ENCODE results near the gene DCC.

The DCC gene

DNA sequence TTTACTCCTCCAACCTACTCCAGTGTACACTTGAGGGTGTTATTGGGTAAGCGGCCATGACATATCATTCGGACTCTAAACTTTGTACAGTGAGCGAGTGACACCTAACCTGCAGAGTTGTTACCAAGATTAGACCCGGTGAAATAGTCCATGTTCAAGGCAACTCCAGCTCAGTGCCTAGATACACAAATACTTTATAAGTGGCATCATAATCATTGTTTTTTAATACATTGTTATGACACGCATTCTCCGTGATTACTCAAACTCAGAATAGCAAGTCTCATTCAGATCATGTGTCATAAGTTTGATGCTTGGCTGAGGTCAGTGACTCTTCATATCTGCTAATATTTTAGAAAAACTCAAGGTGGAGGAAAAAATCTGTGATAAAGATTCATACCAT is 597.8 kb downstream of the DCC start:
- no peak for DNase-seq

DNA sequence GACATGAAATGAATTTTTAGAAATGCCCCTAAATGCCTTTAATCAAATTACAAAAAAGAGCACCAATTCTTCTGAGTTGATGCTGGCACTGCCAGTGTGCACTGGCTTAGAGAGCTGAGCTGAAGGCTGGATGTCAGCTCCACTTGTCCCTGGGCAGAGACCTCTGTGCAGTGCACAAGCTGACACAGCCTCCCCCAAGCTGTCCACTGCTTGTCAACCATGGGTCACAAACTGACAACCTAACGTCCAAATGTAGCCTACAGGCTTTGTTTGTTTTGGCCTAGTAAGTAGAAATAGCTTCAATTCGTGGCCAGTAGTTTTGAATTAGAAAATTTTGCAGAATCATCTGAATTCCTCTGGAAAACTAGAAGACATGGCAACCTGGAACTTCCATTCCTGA is 605.6 kb downstream of the DCC start:
- DNase-seq = no peak

DNA sequence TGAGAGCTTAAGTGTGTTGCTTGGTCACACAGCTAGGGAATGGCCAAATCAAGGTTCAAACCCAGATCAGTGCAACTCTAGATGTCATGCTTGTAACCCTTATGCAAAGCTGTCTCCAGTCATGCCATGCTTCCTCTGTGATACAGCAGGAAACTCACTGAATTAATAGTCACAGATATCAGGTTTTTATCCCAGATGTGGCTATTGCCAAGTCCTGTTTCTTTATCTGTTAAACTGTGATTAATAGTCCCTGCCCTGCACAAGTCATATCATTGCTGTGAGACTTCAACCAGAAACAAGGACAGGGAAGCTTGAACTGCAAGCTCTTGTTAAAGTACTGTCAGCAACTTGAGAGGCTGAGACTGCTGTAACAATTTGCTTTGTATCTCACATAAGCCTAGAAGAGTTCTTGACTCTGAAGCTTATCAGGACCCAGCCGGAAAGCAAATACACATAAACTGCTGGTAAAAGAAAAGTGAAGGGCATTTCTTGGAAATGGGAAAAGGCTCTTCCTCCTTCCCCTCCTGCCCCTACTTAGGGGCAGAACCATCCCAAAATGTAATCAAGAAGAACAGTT is 609.0 kb downstream of the DCC start:
- DNase-seq = no peak

DNA sequence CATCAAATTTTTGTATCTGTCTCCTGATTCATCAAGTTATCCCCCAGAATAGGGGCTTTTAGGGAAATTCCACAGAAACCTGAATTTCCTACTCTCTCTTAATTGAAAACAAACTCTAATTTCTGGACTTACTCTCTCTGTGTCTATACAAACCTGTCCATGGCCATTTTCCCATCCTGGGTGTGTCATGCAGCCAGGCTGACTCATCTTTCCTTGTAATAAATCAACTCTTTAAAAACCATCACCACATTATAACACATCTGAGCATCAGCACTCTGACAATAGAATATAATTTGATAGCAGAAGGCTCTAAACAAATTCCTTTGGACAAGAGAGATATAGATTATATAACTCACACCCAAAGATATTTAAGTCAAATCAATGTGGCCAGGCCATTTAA is 610.2 kb downstream of the DCC start:
- peak; percentile 34 for DNase-seq

DNA sequence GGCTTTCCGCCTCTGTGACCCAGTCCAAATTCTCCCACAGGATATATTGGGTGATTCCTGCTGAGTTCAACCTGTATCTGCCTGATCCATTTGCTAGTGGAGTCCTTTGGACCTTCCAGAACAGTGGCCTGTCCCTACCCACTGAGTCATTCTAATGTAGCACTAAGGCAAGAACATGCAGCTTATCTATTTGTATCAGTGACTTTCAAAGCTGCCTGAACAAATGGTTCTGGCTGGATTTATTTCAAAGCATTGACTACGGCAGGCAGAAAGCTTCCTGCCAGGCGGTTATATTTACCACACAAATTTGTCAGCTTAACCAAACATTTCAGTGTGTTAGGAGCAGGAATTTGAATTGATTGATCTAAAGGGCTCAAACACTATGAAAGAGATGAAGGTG is 613.4 kb downstream of the DCC start:
- DNase-seq = no peak

DNA sequence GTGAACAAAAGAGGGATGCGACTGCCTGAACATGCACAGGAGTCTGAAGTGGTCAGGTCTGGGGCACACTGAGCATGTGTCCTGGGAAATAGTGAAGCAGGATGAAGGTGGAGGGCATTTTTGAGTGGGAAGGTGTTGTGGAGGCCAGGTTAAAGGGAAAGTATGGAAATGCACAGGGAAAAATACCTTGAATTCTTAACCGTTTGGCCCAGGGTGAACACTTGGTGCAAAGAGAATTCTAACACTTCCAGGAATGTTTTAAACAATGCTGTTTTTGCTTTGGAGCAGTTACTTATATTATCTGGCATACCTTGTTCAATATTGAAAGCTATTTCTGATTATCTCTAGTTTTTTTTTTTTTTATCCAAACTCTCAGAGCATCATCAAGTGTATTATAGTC is 623.5 kb downstream of the DCC start:
- DNase-seq = no peak

DNA sequence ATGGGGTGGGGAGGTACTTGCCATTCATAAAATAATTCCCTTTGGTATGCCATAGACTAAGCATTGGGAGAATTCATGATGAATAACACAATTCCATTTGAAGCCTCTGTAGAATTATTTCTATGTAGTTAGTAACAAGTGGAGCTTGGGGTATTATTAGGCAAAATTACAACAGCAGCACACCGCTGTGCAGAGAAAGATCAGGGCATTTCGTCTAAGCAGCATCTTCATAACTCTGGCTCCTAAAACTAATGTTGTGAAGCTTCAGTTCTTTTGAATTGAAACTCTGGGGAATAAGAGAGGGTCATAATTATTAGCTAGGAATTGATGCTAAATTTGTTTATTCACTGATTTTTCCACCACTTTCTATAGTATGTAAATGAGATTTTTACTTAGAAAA is 630.7 kb downstream of the DCC start:
- no peak for DNase-seq

DNA sequence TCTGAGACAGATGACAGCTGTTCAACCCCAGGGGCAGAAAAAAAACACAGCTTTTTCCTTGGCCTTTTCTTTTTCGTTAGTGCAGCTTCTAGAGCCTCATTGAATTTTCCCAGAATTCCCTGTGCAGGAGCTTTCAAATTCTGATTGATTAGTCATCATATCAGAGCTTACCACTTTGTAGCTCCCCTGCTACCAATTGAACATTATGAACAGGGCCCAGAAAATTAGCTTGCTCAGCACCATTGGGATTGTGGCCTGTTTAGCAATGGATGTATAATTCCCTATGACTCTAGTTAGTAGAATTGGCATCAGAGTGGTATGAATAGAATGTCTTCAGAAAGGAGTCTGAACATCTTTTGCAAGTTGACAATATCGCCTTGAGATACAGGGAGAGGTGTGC is 631.1 kb downstream of the DCC start:
- DNase-seq = peak; percentile 35

DNA sequence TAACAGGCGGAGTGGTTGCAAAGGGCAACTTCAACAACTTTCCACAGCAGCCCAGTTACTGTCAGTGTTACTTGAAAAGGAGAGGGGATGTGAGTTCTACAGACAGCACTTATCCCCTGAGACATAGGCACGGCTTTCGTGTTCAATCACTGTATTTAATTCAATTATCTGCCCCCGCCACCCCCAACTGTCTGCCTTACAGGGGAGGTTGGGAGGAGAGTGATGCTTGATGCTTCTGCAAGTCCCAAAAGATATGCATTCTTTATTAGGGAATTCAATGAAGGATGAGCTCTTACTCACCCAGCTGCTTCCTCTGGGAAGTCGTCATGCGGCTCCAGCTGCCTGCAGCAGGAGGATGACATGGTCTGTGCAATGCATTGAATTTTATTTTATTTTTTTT is 639.9 kb downstream of the DCC start:
- DNase-seq = peak; percentile 37

DNA sequence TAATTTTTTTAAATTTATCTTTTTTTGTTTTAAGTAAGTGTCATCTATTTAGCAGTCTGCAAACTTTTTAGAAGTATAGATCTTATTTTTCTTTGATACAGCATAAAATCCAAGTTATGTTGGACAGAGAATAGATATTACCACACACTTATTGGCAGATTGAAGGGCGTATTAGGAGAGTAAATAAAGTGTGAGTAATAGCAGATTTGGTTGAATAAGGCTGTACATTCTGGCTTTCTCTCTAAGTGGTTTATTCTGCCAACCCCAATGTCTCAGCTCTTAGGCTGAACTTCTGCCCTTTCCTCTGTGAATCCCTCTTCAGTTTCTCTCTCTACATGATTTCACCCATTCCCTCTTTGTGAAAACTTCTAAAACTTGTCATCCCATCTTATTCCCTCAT is 651.2 kb downstream of the DCC start:
- no peak for DNase-seq

DNA sequence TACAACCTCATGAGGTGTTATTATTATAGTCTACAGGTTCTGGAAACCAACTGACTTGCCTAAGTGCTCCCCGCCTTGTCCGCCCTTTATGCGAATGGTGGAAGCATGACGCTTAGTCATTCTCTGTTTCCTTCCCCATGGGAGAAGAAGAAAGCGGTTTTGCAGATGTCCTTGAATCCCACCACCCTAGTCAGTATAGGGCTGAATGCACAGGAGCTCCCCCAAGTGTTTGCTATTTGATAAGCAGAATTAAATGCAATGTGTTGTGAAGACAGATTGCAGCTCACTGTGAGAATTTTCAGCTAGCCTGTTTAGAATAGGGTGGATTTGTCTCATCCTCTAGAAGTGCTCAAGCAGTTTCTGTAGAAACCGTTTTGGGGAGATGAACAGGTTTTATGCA is 652.0 kb downstream of the DCC start:
- DNase-seq = peak; percentile 66

DNA sequence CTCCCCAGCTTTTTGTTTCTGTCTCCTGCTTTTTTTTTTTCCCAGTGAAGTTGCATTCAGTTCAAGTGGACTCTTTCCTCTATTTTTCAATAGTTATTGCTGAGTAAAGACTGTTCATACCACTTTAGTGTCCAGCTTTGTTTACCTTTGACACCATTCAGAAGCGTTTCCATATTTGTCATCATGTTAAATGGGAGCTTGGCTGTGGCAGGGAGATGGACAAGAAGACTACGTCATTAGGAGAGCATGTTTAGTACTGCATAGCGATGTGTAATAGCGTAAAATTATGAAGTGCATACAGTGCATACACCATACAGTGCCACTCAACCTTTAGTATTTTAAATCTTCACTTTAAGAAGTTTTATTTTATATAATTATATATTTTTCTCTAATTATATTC is 655.9 kb downstream of the DCC start:
- peak; percentile 69 for DNase-seq

DNA sequence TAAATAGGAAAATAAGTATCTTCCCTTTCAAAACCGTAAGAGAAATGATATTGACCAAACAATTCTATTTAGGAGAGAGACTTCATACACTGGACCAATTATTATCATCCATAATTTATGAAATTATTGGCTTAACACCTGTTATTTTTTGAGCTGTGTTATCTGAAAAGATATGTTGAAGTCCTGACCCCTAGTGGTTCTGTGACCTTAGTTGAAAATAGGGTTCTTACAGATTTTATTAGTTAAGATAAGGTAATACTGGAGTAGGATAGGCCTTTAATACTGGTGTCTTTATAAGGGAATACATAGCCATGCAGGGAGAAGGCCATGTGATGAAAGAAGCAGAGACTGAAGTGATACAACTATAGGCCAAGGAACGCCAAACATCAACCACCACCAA is 659.6 kb downstream of the DCC start:
- DNase-seq = no peak

DNA sequence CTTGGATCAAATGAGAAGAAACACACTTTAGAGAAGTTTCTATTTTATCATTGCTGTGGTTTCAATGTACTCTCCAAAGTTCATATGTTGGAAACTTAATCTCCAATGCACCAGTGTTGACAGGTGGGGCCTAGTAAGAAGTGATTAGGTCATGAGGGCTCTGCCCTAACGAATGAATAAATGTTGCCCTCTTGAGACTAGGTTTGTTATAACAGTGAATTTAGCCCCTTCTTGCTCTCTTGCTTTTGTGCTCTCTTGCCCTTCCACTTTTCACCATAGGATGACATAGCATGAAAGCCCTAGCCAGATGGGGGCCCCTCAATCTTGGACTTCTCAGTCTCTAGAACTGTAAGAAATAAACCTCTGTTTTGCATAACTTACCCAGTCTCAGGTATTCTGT is 664.8 kb downstream of the DCC start:
- peak; percentile 68 for DNase-seq

DNA sequence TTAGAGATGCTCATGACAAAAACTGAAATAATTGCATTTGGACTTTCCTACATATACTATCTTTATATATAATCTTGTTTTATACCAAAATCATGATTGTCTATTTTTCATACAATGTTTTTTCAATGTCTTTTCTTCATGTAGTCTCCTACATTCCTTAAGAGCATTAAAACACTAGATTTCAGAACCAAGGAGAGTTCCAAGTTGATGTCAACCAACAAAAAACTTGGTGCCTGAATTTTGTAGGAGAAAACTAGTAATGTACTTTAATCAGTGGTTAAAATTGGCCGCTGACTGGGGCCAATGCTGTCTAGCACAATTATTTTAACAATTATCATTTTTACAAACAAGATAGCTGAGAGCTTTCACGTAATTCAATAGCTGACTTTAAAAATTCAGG is 678.8 kb downstream of the DCC start:
- no peak for DNase-seq

DNA sequence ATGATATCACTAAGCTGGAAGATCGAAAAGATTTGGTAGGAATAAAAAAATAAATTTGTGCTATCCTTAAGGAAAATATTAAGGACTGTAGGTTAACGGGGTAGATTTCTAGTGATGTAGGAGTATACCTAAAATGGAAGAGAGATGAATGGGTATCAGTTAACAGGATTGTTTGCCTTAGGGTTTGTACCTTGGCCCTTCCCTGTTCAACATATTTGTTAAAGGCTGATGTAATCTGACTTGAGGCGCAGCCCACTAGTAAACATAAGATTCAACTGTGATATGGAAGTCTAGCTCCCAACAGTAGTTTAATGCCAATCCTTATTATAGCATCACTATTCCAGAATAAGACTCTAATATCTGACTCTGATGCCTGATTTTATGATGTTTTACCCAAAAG is 685.2 kb downstream of the DCC start:
- peak; percentile 90 for DNase-seq

DNA sequence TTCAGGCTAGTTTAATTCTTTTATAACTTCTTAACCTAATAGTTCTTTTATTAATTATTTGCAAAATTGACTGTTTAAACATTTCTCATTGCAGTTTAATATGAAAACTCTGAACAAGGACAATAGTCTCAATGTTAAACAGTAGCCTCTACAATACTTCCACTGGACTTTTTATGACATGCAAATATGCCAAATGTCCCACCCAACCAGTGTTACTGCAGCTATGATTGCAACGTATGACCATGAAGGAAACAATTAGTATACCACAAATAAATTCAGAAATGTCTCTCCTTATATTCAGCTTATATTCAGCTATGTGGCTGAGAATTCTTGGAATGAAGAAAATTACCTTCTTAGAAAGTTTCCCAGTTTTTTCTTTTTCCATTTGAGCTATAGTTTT is 688.6 kb downstream of the DCC start:
- no peak for DNase-seq

DNA sequence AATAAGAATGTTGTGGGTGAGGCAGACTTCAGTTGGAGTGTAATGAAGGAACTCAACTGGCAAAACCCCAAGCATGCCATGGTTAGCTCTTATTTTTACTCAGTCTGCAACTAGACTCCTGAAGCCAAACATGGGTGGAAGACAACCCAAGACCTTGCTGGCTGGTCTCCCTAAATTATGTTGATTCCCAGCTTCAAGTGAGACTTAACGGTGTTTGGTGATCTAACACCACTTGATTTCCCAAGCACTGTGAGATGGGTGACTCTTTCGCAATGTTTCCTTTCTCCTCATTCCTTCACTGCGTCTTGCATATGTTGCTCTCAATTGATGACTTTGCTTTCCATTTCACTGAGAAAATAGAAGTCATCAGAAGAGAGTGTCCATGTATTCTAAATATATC is 693.1 kb downstream of the DCC start:
- no peak for DNase-seq

DNA sequence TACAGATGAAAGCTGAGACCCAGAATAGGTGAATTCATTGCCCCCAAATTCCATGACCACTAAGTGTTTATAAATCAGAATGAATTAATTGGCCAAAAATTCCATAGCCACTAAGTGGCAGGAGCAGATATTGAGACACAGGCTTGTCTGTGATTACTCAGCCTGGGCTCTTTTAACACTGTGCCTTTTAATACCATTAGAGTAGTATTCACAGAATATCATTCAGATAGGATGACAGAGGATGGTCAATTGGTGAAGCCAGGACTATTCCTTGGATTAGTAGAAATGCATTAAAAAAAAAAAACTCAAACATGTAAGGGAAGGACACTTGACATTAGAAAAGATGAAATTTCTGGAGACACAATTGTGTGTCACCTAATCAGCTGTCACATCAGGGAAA is 698.6 kb downstream of the DCC start:
- DNase-seq = no peak

DNA sequence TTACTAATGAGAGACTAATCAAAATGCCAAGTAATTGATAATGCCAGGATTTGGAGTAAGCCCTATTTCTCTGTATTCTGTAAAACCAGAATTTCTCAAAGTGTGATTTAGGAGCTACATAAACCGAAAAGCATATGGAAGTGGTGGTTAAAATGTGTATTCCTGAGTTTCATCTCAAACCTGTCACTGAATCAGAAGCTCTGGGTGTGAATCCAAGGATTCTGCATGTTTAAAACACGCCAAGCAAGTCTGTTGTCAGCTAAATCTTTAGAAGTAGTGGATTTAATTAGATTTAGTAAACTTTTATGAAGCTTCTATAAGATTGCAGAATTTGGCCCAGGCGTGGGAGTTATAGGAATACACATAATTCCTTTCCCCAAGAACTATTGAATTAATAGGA is 700.3 kb downstream of the DCC start:
- DNase-seq = no peak

DNA sequence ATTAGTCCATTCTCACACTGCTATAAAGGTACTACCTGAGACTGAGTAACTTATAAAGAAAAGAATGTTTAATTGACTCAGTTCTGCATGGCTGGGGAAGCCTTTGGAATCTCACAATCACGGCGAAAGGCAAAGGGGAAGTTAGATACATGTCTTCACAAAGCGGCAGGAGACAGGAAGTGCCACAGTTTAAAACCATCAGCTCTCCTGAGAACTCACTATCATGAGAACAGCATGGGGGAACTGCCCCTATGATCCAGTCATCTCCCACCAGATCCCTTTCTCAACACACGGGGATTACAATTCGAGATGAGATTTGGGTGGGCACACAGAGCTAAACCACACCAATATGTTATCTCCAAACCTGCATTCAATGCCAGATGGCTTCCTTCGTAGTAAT is 716.1 kb downstream of the DCC start:
- DNase-seq = no peak

DNA sequence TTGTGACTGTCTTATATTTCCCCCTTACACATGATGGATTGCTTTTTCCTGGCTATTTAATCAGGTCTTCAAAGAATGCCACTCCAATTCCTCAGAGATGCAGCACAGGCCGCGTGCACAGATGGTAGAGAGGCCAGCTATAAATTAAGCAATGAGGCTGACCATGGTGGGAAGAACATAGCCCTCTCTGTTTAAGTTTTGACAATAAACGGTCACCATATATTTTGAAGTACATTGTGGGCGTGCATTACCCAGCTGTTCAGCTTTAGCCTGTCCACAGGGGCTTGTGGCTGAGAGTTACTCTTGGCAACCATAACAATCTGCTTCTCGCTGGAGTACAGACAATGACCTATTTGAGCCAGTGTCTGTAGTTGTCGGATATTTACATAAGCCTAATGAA is 730.8 kb downstream of the DCC start:
- peak; percentile 99 for DNase-seq

DNA sequence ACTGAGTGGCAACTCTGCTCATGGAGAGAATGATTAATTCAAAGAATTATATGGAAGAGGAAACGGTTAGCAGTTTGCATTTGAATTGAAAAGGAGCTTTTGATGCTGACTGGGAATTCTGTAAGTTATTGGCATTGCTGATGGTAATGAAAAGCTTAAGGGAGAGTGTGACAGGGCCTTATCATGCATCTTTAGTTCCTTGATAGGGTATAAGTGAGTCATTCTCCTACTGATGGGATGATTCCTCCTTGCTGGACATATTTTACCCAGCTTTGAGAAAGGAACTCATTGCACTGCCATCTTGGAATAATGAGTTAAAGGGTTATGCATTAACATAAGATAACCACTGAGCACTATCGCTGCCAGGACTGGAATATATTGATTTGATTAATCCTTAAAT is 740.7 kb downstream of the DCC start:
- DNase-seq = no peak

DNA sequence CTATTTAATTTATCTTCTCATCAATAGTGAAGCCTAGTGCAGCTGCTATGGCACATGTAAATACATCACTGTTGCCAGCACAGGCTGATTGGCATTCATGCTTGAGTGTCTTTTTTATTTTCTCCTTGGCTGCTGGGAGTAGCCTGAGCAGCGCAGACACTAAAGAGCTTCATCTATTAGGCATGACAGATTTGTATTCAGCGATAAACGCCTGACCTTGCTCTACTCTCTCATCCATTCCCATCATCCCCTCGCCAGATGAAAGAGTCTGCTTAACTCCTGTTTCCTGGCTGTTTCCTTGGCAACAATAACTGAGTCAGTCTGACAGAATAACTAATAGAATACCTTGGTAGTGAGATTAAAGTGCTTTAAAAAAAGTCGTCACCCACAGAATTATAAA is 753.6 kb downstream of the DCC start:
- no peak for DNase-seq

DNA sequence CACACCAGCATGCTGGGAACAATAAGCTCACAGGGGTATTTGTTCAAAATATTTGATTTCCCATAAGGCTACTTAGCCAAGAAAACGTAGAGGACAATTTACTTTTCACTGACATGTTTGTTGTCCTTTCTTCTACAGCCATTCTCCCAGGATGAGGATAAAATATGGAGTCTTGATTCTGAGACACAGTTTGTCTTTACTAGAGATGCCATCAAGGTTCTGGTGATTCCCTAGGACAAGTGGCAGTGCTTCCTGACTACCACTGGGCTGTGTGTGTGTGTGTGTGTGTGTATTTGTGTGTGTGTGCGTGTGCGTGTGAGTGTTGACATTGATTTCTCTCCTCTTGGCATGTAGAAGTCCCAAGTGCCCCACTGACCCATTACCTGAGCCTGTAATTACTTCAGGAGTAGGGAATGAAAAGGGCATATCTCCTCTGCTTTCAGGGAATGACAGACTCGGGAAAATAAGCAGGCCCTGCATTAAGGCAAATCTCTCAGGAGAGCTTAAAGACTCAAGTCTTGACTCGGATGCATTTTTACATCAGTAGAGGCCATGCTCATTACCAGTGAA is 761.6 kb downstream of the DCC start:
- peak; percentile 62 for DNase-seq

DNA sequence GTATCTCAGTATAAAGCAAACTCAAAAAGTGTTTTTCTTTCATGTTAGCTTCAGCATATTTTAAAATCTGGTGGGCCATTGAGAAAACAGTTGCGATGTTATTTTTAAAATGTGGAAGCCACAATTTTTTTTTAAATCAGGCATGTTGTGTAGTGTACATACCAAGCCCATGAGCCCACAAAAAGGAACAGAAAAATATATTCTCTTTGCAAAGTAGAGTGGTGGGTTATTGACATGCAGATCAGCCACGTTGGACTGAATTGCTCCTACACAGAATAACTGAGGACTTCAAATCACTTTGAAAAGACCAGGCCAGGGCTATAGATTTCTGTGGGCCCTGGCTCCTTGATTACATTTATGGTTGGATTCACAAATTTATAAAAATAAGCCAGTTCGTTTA is 774.4 kb downstream of the DCC start:
- no peak for DNase-seq
